Measurements from ENCODE around the gene MACIR.
A peak's percentile ranks its signal among the peaks of the same experiment; 100 is the strongest.

The MACIR gene

DNA sequence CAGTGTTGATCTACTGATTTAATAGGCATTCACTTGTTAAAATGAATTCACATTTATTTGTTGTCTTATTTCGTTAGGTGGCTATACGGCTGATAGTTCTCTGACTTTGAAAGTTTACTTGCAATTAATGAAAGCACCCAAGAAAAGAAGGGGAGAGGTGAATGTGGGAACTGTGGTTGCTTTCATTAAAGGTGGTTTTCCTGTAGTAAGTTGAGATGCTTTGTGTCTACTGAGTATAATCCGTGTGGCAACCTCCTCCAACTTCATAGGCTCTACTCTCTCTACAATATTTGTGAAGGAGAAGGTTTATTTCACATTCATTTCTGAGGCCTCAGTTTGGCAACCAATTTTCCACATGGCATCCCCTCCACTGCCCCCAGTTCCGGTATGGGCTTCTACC lies 12.8 kb upstream of the MACIR start:
- no peak for DNase-seq (ENCODE audit: low read depth)

DNA sequence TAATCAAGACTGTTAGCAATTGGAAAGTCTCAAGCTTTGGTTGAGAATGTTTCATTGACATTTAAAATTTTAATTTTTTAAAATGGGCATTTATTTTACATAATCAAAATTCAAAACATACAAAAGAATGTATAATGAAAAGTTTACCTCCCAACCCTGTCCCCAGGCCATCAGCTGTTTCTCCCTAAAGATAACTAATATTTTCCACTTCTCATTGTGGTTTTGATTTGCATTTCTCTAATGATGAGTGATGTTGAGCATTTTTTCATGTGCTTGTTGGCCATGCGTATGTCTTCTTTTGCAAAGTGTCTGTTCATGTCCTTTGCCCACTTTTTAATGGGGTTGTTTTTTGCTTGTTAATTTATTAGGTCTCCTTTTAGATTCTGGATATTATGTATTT lies 11.4 kb upstream of the MACIR start:
- DNase-seq (ENCODE audit: low read depth), result no peak

DNA sequence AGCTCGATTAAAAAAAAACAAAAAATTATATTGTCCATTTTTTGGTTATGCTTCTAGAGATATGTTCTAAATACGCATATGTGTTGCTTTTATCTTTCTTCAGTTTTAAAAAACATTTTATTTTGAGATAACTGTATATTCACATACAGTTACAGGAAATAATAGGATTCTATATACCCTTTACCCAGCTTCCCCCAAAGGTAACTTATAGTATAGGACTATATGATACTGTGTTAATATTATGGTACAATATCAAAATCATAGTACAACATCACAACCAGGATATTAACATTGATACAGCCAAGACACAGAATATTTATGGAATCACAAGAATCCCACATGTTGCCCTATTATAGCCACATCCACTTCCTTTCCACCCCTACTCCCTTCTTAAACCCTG lies 9.5 kb upstream of the MACIR start:
- DNase-seq (ENCODE audit: low read depth), result no peak

DNA sequence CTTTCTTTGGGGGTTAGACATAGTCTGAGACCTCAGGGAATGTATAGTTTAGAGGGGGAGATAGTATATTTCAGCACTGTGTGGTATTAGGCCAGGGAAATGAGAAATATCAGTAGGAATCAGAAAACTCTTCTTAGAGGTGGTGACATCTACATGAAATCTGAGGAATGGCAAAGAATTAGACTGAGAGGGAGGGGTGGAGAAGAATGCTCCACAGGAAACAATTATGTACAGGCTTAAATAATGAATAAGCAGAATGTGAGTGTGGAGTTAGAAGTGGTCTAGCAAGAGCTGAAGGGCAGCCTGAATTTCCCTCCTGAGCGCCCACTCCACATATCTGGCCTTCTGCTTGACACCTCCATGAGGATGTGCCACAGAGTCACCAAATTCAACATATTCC lies 3.6 kb upstream of the MACIR start:
- no peak for DNase-seq (ENCODE audit: low read depth)

DNA sequence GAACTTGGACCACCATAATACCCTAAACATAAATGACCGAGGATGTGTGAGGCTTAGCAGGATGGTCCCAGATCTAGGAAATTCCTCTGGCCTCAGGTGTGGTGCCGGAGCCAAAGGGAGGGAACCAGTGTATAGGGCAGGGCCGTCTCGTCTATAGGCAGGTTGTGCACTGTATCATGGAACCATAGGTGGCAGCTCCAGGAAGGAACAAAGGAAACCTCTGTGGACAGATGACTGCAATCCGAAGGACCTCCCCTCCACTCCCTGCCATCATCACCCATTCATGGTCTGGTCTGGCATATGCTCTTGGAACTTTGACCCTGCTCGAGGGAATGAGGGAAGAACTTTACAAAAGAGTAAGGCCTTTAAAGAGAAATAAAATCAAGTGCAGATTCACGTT lies 2.9 kb upstream of the MACIR start:
- no peak for DNase-seq (ENCODE audit: low read depth)

DNA sequence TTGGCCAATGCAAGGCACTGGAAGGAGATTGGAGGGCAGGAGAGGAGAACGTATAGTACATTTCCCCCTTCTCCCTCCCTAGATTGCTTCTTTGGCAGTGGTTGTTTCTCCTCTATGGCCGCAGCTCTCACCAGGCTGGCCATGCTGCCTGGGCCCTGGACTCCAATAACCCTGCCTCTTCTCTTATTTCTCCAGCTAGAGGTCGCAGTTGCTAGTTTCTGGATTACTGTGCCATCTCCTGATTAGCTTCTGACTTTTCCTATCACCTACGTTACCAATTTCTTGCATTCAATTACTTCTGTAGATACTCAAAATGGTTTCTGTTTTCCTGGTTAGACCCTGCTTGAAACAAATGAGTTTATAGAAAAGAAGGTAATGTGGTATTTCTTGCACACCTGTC lies 2.4 kb upstream of the MACIR start:
- DNase-seq (ENCODE audit: low read depth), result no peak

DNA sequence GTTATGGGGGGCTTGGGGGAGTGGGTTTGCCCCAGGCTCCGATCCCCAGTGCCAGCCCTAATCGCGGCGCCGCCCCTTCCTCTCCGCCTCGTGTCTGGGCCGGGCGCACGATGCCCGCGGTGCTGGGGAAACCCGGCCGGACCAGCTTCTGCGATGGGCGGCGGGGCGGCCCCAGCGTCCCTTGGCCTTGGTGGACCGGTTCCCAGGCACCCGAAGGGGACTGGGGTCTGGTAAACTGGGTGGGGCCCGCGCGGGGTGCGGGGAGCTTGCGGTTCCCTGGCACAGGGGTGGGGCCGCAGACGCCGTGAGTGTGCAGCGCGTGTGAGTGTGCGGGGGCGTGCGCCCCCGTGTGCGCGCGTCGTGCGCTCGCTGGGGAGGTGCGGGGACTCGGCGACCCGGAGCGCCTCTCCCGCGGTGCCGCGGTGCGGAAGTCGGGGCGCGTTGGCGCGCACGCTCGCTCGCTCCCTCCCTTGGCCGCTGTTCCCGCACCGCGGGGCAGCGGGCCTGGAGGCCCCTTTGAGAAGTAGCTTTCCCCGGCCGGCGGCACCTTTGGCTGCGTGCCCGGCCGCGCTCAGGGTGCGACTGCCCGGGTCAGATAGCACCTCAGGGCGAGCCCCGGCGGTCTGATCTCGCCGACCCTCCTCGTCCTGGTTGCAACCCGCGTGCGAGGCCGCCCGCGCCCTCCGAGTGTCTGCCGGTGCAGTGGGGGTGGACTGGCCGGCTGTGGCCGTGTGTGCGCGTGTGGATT lies 568 bp downstream of the MACIR start:
- peak; percentile 18 for DNase-seq (ENCODE audit: low read depth)

DNA sequence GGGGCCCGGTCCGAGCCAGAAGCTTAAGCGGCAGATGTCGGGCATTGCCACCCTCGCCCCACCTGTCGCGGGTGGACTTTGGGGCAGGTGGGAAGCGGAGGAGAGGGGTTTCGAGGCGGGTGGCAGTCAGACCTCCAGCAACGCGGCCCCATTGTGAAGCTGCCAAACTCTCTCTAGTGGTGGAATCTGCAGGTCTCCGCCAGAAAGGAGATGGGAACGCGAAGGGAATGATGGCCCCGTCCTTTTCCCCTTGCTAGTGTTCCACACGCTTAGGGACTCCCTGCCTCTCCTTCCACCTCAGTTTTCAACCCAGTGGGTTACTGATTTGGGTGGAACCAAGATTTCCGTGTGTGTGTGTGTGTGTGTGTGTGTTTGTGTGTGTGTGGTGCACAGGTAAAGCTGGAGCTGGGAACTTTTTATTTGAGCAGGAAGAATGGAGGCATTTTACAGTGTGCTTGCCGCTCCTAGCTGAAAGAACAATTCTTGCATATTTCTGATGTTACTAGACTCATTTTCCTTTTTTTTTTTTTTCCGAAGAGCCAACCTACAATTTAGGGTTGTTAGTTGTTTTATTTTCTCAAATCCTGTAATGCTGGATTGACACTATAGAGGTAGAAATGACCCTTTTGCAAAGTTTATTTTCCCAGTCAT lies 1.3 kb downstream of the MACIR start:
- DNase-seq (ENCODE audit: low read depth), result peak; percentile 16

DNA sequence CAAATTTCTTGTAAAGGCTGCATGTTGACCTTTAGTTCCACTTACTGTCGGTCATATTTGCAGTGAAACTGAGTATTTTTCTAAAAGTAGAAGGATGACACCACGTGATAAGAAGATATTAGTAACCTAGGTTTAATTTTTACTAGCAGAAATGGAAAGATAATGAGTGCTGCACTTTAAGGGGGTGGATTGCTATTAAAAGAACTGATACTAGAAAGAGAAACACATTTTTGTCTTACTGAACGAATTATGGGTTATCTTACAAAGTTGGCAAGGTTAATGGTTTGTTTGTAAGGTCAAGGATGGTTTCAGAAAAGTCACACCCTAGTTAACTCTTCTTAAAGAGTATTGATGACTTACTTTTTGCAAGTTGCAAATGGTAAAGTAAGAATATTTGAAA lies 2.4 kb downstream of the MACIR start:
- no peak for DNase-seq (ENCODE audit: low read depth)

DNA sequence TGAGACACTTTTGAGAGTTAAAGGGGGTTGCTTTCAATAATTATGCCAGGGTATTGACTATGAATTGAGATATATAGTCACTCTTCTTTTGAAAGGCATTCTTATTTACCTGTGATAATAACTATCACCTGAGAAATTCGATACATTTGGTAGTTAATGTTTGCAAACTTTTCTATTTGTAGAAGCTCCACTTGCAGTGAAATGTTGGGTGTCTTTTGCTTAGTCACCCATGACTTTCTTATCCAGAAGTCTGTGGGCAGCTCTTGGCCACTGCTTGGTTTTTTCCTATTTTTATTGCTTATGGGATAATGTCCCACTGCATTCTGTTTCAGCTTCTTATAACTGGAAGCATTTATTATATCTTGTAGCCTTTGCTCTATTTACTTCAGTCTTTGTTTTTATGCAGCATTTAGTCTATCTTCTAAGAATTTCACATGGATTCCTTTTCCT lies 3.9 kb downstream of the MACIR start:
- DNase-seq (ENCODE audit: low read depth), result peak; percentile 31

DNA sequence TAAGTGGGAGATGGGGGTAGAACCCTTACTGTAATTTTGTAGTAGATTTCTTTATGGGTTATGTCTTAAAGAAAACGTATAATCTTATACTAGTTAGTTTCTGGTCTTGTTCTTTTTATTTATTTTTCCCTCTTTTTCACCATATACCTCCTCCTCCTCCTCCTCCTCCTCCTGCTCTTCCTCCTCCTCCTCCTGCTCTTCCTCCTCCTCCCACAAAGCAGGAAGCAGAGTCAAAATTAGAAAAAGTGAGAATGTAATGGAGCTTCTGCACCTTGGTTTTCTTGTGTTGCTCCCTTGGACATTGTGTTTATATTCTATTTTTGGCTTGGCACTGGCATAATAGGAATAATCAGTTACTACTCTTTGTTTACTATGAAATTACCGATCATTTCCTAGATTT lies 4.5 kb downstream of the MACIR start:
- no peak for DNase-seq (ENCODE audit: low read depth)

DNA sequence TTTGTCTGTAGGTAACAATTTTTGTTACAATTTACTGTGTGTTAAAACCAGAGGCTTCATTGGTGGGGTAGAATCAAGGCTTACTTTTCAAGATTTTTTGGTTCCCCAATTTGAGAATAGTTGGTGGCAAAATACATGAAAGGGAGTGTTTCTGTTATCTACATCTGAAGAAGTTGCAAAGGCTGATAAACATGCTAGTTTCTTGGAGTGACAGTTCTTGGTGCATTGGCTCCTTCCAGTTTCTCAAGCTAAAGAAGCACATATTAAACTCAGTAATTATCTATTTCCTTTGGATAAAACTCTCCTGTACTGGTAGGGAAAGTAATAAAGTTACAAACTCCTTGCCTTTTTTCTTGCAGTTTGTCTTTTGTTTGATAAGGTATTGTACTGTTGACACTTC lies 5.9 kb downstream of the MACIR start:
- no peak for DNase-seq (ENCODE audit: low read depth)

DNA sequence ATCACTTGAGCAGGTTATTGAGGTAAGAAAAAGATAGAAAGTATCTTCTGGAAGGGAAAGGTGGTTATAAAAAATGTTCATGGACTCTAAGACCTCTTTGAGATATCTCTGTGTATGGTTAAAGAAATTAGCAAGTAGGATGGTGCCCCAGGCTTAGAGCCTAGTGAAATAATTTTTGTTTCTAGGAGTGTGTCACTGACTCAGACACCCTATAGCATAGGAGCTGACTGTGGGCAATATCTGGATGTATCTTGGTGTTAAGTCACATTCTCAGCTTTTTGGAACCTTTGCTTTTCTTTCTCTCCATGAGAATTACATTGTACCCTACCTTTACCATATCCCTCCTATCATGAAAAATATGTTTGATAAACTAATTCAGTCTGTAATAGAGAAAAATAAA lies 12.0 kb downstream of the MACIR start:
- DNase-seq (ENCODE audit: low read depth), result no peak

DNA sequence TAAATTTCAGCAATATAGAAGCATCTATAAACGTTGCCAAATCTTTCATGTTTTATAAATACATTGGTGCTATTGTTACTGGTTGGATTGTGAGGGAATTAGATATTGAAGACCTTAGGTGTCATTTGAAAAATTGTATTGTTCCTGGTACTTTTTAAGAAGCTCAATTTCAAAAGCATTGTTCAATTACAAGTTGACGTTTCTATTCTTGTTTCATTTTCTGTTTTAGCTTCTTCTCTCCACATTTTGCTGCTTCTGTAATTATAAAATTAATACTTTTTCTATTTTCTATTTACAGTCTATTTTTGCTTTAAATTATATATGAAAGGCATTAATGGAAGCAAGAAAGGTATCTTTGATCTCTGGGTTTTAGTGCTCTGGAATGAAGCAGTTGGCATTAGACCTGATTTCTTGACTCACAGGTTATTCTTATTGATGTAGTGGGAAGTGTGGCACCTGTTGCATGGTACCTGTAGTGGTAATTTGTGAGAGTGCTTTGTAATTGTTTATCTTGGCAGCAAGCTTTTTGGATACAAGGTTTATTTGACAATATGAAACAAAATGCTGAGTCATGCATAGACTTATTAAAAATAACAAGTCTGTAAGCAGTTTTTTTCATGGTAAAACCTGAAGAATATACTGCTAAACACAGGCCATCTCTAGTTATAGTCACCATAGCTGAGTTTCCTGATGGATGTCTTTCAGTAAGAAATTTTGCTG lies 13.2 kb downstream of the MACIR start:
- no peak for DNase-seq (ENCODE audit: low read depth)

DNA sequence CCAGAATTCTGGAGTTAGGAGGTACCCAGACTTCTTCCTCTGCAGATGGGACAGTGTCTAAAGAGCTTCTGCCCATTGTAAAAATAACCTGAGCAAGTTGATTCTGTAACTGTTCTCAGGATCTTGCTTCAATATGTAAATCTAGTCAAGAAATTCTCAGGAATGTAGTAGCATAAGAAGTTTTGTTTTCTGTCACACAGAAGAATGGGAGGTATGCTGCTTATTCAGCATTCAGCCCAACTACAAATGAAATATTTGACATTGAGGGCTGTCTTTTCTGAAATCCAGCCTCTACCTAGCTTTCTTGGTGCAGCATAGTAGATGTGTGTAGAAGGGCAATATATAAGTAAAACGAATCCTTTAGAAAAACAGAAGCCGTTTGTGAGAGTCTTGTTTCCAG lies 13.8 kb downstream of the MACIR start:
- no peak for DNase-seq (ENCODE audit: low read depth)

DNA sequence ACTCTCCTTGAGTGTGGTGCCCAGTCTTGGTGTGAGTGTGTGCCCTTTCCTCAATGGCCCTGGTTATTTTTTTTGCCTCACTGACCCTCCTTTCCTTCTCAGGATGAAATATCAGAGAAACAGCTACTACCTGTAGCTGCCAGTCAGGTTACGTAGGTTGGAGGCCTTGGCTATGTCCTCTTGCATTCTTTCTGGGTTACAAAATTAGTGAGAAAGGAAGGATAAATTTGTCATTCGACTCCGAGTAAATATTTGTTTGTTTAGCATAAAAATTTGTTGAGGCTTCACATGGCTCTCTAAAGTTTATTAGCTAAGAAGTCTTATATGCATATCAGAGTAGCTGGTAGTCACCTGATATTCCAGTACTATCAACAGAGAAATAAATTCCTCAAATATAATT lies 15.4 kb downstream of the MACIR start:
- DNase-seq (ENCODE audit: low read depth), result no peak

DNA sequence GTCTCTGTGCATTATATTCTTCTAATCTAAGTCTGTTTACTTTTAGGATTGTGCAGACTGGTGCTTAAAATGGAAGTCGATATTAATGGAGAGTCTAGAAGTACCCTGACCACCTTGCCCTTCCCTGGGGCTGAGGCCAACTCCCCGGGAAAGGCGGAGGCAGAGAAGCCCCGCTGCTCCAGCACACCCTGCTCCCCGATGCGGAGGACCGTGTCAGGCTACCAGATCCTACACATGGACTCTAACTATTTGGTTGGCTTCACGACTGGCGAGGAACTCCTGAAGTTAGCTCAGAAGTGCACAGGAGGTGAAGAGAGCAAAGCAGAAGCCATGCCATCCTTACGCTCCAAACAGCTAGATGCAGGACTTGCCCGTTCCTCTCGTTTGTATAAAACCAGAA lies 17.3 kb downstream of the MACIR start:
- no peak for DNase-seq (ENCODE audit: low read depth)

DNA sequence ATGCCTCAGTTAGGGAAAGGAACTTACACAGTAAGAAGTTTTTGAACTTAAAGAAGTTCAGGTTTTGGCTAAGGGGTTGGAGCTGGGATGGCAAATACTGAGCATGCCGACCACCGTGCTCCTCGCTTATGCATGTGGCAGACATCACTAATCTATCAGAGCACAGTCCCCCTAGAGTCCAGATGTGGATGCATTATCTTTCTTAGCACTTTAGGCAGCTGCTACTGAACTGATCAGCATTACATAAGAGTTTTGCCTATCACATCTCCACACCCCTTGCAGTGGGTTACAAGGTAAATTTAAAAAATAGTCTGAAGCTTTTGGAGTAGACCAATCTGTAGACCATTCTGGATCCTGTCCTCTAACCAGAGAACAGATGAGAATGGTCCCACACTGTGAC lies 22.4 kb downstream of the MACIR start:
- no peak for DNase-seq (ENCODE audit: low read depth)

DNA sequence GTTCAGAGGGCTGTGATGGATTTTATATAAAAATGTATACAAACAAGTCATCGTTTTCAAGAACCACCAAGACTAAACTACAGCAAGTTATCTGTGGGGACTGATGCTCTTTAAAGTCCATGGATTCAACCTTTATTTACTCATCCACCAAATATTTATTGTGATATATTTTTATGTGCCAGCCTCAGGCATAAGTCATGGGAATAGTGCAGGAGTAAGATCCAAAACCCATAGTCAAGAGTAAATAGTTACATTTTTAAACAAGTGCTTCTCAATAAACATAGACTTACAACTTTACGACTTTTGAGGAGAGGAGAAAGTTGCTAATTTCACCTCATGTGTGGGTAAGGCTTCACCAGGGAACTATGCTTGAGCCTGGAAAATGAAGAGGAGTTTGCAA lies 24.6 kb downstream of the MACIR start:
- peak; percentile 3 for DNase-seq (ENCODE audit: low read depth)

DNA sequence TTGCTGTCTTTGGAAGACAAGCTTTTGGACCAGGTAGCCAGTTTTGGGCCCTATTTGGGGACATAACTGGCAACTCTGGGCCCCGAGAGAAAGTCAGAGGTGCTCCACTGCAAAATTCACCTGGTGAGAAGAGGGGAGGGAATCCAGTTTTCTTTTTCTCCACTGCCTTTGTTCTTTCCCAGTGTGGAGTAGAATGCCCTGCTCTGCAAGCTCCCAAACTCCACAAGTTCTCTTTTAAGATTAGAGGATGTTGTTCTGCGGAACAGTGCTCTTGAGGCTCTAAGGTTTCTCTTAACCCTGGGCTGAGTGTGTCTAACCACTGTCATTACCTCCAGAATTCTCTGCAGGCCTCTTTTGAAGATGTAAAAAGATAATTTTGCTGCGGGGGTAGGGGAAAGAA lies 25.3 kb downstream of the MACIR start:
- no peak for DNase-seq (ENCODE audit: low read depth)

DNA sequence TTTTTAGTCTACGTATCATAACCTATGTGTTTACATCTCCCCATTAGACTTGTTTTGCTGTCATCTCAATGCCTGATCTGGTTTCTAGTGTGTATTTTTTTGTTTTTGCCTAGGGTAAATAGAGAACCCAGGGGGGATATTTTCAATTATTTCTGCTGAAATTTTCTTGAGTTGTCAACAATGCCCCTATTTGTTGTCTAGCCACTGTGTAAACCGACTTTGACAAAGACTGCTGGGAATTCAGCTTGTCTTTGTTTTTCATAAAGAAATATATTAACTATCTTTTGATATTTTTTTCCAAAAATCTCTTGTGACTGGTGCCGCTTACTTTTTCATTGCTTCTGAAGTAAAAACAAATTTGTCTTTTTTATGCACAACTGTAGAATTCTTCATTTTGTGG lies 28.1 kb downstream of the MACIR start:
- DNase-seq (ENCODE audit: low read depth), result no peak

DNA sequence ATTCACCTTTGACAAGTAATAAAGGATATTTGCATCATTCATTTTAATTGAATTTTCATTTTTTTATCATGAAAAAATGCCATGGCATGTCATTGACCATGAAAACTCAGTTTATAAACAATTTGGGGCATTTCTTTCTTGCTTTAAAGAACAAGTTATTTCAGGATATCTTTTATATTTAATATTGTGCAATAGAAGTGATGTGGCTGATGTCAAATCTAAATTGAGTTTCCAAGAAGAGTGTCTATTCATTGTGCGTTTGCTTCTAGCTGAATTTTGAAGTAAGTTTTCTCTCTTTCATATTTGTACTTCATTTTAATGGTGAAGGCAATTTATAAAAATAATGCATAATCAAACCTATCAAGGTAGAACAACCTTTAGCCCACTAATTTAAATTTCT lies 30.5 kb downstream of the MACIR start:
- DNase-seq (ENCODE audit: low read depth), result no peak

DNA sequence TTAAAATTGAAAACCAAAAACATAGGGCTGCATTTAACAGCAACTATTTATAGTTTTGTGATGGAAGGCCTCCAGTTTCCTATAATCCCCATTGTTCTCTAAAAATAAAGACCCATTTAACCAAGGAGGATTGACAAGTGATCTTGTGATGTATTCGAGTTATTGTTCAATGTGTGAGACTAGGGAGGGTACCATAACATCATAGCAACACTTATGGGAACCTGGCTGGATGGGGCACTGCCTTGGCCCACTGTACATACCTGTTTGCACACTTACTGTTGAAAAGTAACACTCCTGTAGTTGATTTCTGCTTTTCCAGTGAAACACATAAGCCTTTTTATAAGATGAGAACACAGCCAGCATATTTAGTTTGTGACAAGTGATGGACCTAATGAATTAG lies 32.3 kb downstream of the MACIR start:
- DNase-seq (ENCODE audit: low read depth), result no peak

All from GM04504 (cell line).